Measurements from ENCODE around the gene SHBG.

- TF ChIP-seq ZFP30 (CRISPR knock-in tag; IDR thresholded peaks at IDR 0.05) (no peak), ZNF8 (CRISPR knock-in tag; IDR thresholded peaks at IDR 0.05) (no peak), ESRRG (CRISPR knock-in tag; IDR thresholded peaks at IDR 0.05) (no peak), TOX (CRISPR knock-in tag; IDR thresholded peaks at IDR 0.05; ENCODE audit: borderline replicate concordance) (no peak), ZFP3 (CRISPR knock-in tag; IDR thresholded peaks at IDR 0.05) (no peak), PATZ1 (CRISPR knock-in tag; IDR thresholded peaks at IDR 0.05; ENCODE audit: borderline replicate concordance) (no peak)
Observed at GRCh38 chr17:7589891-7590691, 39.8 kb upstream of the SHBG start, which contains the start of gene SOX15.

All from SK-N-SH treated with all-trans-retinoic acid at 6 μM for 48 hours (cell line).